GM20000 (cell line): ENCODE data around the gene RBM6.

Source experiments
- DNase-seq: peaks from one replicate; pipeline ENCODE4 v3.0.0; 2012; ENCODE audit warnings: low spot score
- TF ChIP-seq, protein P1 (sequence below): IDR thresholded peaks from 2 replicates; pipeline ENCODE4 v1.5.1; 2012; ENCODE audit warnings: mild to moderate bottlenecking, control low read depth; ENCODE audit errors: extremely low read depth, missing control alignments

RBM6 gene

DNA sequence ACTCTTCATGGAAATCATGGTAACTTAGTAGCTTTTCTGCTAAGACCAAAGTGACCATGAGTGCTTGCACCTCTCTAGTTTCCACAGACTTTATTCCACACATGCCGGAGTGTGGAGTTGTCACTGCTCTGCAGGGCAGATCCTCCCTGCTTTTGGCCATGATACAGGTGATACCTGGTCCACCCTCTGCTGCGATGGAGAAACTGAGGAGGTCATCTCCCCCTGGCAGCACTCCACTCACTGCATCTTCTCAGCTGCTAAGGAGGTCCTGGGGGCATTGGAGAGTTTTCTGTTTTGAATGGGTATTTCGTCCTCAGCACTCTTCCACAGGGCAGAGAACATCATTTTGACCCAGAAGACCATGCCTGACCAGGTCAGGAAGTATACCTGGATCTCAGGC, 179.8 kb downstream of the RBM6 start:
- TF ChIP-seq, protein P1, sequence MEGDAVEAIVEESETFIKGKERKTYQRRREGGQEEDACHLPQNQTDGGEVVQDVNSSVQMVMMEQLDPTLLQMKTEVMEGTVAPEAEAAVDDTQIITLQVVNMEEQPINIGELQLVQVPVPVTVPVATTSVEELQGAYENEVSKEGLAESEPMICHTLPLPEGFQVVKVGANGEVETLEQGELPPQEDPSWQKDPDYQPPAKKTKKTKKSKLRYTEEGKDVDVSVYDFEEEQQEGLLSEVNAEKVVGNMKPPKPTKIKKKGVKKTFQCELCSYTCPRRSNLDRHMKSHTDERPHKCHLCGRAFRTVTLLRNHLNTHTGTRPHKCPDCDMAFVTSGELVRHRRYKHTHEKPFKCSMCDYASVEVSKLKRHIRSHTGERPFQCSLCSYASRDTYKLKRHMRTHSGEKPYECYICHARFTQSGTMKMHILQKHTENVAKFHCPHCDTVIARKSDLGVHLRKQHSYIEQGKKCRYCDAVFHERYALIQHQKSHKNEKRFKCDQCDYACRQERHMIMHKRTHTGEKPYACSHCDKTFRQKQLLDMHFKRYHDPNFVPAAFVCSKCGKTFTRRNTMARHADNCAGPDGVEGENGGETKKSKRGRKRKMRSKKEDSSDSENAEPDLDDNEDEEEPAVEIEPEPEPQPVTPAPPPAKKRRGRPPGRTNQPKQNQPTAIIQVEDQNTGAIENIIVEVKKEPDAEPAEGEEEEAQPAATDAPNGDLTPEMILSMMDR: no peak
- no peak for DNase-seq

DNA sequence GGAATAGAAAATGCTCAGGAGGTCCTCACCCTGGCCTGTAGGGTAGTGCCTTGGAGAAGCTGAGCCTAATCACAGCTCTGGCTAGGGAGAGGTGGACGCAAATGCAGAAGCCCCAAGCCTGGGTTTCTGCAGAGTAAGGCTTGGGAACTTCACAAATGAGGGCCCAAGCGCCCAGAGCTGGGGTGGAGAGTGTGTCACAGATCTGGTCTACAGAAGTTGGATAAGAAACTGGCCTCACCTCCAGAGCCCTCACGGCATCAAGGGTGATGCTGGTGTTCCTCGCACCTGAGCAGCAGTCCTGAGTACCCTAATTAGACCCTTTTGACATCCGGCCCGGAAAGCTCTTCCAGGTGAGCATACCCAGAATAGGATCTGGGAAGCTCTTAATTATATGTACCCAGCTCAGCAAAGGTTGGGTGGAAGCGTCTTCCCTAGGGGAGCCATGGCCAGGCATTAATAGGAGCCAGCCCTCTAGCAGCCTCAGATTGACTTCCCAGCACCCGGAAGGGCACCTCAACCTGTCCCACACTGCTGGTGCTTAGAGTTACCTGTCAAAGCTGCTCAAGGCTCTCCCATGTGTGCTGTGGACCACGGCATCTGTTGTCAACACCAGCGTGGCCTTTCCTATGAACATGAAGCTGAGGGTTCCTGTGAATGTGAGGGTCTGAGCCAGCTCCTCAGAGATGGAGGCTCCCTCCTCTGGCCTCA, 180.6 kb downstream of the RBM6 start:
- TF ChIP-seq, protein P1: no peak
- DNase-seq: peak; percentile 17

DNA sequence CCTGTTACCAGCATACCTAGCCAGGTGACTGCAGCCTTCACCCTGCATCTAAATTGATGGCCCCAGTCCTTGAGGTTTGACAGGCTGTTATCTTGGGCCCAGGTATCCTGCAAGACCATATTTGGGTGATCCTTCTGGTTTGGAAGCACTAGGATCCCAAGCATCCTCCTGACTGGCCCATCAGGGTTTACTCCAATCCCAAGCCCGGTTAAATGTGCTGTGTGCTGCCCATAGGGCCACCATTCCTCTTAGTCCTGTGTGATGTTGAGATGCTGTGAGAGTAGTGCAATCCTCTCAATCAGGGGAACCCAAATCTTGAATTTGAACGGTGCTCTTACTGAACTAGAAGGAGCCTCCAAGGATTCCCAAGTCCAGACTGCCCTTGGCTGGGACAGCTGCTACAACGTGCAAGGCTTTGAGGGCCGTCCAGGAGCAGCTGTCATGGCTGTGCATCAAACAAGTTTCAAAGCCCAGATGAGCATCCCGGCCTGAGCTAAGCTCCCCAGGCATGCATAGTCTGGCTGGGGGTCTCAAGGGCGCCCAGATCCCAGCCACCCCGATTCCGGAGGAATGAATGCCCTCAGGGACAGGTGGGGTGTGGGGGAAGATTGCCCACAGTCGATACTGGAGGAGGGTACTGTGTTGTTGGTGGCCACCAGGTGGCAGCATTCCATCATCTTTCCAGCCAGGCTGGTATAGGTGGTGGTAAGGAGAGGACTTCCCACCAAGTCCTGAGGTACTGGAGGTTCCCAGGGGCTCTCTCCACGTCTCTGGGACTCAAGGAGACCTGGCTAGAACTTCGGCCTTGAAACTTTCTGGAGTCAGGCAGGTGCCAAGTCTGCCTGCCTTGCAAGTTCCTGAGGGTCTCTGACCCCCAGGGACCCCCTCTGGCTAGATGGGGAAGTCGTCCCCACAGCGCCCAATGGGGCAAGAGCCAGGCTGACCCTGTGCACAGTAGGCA, 181.4 kb downstream of the RBM6 start:
- TF ChIP-seq, protein P1: peak; percentile 46
- DNase-seq: peak; percentile 88

DNA sequence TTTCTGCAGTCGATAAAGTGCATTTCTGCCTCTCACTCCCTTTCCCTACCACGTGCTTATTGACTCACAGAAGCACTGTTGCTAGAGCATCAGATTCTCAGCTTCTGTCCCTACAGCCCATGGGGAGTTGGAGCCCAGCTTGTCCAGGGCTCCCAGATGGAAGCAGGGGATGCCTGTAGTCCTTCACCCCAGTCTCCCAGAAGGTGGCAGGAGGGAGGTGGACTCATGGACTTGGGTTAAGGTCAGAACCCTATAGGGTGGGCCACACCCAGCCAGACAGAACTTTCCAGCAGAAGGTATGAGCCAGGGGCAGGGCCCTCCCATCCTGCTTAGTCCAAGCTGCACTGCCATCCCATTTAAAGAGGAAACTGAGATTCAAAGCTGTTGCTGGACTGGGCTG, 182.1 kb downstream of the RBM6 start:
- TF ChIP-seq, protein P1: no peak
- DNase-seq: peak; percentile 26

DNA sequence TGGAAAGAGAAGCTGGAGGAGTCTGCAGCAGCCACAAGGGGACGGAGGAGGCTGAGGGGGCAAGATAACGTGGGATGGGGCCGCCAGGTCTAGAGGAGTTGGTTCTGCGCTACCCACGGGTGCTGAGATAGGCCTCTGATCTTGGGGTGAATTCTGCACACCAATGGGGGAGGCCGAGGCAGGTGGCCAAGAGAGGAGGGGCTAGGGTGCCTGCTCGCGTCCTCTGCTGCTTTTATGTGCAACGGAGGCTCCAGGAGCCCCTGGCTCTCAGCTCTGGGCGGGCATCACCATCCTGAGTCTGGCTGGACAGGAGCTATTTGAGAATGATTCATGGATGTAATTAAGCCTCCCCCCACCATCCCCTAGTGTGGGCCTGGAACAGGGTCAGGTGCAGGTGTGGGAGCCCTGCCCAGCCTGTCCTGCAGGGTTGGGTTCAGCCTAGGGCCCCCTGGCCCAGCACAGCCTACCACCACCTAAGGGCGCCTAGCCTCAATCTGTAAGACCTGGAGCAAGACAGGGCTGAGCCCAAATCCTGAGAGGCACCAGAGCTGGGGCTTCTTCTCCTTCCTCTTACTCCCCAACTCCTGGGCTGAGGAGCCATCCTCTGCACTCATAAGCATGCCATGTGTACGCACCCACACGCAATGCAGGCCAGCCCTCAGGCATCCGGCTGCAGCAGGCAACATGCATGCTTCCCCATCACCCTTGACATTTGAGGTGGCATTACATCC, 182.9 kb downstream of the RBM6 start:
- TF ChIP-seq, protein P1: no peak
- DNase-seq: peak; percentile 25

DNA sequence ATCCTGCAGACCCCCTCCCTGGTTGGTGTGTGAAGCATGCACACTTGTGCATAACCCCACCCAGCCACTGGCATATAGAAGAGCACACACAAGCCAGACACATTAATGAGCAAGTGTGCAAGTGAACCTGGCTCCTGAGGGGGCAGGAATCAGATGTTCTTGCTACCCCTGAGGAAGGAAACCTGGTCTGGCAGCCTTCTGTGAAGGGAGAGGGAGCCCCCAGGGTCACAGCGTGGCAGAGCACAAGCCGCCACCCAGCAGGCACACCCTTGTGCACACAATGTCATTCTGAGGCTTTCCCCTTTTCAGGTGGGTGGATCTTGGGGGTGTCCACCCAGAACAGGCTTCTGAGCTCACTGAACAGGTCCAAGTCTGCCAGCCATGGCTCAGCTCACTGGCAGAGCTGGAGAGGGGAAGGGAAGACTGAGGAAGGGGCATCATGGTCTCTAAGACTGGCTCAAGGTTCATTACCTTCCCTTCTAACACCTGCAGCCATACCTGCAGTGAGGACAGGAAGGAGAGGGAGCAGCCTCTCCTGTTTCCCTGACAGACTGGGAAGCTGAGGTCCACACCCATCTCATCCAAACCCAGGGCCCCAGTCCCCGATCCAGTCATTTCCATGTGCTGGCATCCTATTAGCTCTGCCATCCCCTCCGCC, 183.6 kb downstream of the RBM6 start:
- TF ChIP-seq, protein P1: no peak
- DNase-seq: peak; percentile 29
